Right renal pelvis (tissue), 4 donors: Measurements from ENCODE around the gene MALRD1. TPM values are rescaled to one million over a fixed set of nuclear protein-coding genes. Genes with fewer than 3 reads are reported as not detected.
A peak's percentile ranks its signal among the peaks of the same experiment; 100 is the strongest.

Source experiments
- DNase-seq, 4 donors: peaks; one replicate each; pipeline ENCODE4 v3.0.0-alpha.2; 2013; ENCODE audit warnings: low read depth in 4 of 4, low spot score in 3 of 4, missing footprints in 1 of 4
- polyA plus RNA-seq, 4 donors: library from polyadenylated mRNA; unstranded; fragments of 120-200 nt; gene quantifications; one replicate each; pipeline ENCODE4 v1.2.1, GENCODE V29; 2013; ENCODE audit not compliant: insufficient read length in 4 of 4

The MALRD1 gene
- polyA plus RNA-seq, 4 donors, result 1.6 to 2.8 (median 2.4) TPM

DNA sequence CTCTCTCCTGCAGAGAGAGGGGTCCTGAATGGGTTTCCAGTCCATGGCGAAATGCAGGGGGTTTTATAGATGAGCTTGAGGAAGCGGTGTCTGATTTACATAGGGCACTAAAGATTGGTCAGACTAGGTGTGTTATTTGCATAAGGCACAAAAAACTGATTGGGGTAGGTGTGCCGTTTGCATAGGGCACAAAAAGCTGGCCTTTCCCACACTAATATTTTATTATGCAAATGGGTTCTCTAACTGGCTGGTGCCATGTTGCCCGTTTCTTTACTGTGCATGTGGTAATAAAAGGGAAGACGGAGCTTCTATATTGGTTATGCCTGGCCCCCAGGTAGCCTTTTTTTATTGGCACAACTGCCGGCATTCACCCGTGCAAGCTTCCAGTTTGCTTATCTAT is 50.2 kb downstream of the MALRD1 start:
- DNase-seq, result no peak

GRCh38 chr10:19107406-19107805 is 58.8 kb downstream of the MALRD1 start:
- DNase-seq, result no peak

DNA sequence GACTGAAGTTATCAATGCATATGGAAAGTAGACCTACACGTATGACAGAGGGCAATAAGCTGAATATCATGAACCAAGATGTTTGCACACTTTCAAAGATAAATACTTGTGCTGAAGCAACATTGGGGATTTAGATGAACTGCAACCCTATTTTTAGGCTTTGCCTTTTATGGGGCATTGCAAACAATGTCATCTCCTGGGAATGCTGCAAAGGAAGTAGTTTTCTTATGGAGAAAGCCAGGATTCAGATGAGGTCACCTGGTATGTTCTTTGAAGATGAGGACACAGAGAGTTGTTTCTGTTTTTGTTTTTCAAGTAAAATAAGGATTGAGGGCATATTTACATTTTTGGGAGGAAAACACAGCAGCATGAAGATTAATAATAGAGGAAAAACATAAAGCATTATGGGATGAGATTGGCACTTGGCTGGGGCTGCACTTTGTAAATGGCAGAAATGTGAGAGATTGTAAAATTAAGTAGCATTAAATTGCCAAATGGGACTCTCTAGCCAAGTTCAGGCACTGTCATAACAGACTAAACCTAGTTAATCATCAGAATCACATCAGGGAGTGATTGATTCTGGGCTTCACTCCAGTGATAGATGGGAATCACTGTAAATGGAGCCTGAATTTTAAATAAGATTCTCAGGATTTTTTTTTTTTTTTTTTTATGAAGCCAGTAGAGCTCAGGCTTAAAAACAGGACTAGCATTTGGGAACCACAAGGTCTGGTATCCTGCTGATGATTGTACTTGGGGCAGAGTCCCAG is 63.1 kb downstream of the MALRD1 start:
- no peak for DNase-seq

DNA sequence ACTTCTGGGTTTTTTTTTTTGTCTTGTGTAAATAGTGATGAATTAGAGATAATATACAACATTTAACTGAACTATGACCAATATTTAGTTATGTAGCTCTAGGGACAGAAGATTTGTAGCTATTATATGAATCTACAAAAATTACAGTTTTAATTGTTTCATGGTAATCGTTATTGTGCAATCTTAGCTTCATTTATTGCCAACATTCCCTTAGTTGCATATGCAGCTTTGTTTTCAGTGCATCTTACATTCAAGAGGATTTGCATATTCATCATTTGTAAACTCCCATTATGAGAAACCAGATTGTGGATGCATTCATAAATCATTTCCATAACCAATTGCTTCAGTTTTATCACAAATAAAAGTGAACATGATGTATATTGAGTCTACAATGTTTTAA is 68.8 kb downstream of the MALRD1 start:
- DNase-seq, result peak in 1 of 4 donors; percentile 1

DNA sequence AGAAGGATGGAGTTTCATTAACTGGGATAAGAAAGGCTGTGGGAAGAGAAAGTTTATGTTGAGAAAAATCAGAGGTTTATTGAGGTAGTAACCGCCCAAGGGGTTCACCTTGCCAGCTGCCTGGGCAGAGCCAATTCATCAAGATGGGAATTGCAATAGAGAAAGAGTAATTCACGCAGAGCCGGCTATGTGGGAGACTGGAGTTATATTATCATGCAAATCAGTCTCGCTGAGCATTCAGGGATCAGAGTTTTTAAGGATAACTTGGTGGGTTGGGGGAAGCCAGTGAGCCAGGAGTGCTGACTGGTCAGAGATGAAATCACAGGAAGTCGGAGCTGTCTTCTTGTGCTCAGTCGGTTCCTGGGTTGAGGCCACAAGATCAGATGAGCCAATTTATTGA is 70.6 kb downstream of the MALRD1 start:
- no peak for DNase-seq

GRCh38 chr10:19120381-19120908 is 71.8 kb downstream of the MALRD1 start:
- DNase-seq, result no peak

- no peak for DNase-seq
These were observed 85.4 kb downstream of the MALRD1 start for GRCh38 chr10:19133992-19134391.

DNA sequence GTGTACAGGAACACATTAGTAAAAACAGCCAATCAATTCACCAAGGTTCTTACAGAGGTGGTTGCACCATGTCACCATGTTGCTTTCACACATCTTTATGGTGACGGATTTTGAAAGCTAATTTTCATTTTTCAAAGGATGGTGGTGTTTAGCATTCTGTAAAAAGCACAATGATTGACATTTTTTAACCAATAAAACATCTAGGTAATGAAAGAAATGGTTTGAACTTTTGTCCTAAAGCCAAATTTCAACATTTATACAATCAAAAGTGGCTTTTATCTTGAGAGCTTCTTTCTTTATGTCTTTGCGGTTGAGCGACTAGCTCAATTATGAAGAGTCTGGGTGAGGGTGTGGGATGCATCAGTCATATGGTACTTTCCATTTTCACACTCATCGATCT is 94.4 kb downstream of the MALRD1 start:
- no peak for DNase-seq

GRCh38 chr10:19144206-19144605 is 95.6 kb downstream of the MALRD1 start:
- no peak for DNase-seq

DNA sequence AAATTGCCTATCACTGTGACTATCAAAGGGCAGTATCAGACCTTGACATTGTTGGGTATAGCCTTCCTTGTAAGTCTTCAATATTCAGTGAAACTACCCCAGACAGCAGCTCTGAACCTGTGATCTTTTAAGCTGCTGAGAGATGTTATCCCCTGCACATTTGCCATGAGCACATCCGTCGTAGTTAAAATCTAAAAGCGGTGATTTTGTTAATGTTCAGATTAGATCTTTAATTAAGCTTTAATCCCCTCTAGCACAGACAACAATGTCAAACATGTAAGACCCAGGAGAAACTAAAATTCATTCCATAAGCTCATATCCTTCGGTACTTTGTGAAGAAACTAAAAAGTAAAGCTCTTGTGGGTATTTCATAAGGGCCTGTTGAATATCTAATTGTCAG is 105.8 kb downstream of the MALRD1 start:
- DNase-seq, result no peak

GRCh38 chr10:19158358-19158757 is 109.8 kb downstream of the MALRD1 start:
- DNase-seq, result no peak

GRCh38 chr10:19158870-19159269 is 110.3 kb downstream of the MALRD1 start:
- no peak for DNase-seq

DNA sequence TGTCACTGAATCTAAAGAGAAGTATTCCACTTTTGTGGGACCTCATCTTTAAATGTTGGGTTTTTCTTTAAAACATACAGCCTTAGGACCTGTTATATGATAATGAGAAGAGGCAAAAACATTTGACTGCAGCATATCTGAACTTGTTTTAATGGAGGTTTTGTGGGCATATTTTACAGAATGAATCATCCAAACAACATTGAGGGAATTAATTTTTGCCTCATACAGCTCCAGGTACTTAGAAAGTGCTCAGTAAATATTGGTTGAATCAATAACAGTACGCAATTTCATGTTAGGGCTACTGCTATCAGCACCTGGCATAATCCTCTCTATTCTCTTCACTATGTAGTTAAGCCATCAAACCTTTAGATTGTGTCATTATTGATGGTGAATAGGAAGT is 115.9 kb downstream of the MALRD1 start:
- no peak for DNase-seq

GRCh38 chr10:19168584-19168983 is 120.0 kb downstream of the MALRD1 start:
- DNase-seq, result no peak

GRCh38 chr10:19169041-19169440 is 120.4 kb downstream of the MALRD1 start:
- no peak for DNase-seq

GRCh38 chr10:19169684-19170083 is 121.1 kb downstream of the MALRD1 start:
- DNase-seq, result no peak

DNA sequence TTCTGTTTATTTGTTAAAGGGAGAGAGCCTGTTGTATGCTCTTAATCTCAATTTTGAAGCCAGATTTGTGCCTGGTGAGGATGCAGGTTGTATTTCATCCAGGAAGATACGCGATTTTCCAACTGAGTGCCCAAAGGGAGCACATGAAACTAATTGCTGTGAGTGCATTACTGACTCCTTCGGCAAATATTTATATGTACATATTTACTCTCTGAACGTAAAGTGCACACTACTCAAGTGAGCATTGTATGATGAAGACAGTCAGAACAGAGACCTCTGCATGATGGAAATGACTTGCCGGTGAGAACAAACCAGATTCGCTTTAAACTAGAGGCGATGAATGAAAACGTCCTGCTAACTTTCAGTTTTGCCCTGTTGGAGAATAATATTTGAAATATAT is 130.1 kb downstream of the MALRD1 start:
- no peak for DNase-seq

DNA sequence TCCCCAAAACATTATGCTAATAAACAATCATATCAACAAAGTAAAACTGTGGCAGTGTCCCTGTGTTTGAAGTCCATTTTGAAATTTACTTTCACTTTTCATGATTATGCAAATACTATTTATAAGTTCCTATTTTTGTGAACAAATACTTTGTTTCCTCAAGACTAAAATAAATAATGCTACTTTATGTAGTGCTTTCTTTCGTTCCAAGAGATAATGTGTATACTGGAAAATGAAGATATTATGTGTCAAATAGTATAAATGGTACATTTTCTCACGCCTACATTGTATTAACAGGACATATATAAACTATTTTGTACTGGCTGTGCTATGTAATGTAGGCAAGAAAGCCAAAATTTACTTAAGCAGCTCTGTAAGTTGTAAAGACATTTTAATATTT is 136.3 kb downstream of the MALRD1 start:
- DNase-seq, result no peak

DNA sequence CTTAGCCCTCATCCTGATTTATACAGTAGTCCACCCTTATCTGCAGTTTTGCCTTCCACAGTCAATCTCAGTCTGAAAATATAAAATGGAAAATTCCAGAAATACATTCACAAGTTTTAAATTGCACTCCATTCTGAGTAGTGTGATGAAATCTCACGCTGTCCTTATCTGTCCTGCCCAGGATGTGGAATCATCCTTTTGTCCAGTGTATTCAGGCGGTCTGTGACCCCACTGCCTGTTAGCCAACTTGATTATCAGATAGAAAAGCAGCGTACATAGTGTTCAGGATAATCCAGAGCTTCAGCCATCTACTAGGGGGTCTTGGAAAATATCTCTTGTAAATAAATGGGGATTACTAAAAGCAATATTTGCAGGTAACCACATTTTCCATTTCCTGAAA is 146.3 kb downstream of the MALRD1 start:
- DNase-seq, result no peak

- DNase-seq, result no peak
These were observed 147.1 kb downstream of the MALRD1 start for GRCh38 chr10:19195698-19196097.

DNA sequence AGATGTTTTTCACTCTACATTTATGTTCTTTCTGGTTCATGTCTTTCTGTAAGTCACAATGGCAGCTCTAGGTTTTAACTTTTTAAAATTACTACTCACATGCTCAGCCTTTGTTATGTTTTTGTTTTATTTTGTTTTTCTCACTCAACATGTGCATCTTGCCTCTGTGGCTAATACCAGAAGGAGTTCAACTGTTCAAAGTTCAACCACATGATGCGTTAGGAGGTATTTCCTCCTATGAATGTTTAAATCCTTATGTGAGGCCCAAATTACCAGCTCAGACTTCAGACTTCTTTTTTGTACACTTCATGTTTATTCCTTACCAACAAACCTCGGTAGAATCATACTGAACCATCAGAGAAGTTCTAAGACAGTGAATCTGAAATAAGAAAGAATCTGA is 151.6 kb downstream of the MALRD1 start:
- no peak for DNase-seq

- no peak for DNase-seq
These were observed 155.8 kb downstream of the MALRD1 start for GRCh38 chr10:19204246-19204917.
